GM12873 (cell line): ENCODE data around the gene NLGN1.

Source experiments
- CTCF ChIP-seq: IDR thresholded peaks from 2 replicates; pipeline ENCODE4 v1.5.1; 2012; ENCODE audit warnings: low read depth, mild to moderate bottlenecking, moderate library complexity, low read length, control low read depth; ENCODE audit not compliant: insufficient read depth; ENCODE audit errors: missing control alignments

NLGN1 gene

GRCh38 chr3:174232658-174233429 is 835.3 kb downstream of the NLGN1 start:
- TF ChIP-seq CTCF, result no peak

DNA sequence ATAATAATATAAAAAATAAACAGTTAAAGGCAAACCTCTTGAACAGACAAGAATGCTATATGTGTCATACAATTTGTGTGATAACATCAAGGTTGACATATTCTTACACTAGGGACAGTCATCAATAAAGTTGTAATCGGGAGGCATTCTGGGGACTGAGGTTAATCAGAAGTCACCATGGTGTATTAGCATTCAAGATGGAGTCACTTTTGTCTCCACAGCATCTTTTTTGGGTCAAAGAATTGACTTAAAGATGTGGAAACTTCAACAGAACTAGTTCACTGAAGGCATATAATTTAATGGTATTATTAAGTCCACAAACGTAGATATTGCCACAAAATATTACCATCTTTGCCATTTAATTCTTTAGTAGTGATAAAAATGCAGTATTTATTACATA is 836.0 kb downstream of the NLGN1 start:
- TF ChIP-seq CTCF, result no peak

GRCh38 chr3:174242311-174243041 is 844.9 kb downstream of the NLGN1 start:
- no peak for TF ChIP-seq CTCF

DNA sequence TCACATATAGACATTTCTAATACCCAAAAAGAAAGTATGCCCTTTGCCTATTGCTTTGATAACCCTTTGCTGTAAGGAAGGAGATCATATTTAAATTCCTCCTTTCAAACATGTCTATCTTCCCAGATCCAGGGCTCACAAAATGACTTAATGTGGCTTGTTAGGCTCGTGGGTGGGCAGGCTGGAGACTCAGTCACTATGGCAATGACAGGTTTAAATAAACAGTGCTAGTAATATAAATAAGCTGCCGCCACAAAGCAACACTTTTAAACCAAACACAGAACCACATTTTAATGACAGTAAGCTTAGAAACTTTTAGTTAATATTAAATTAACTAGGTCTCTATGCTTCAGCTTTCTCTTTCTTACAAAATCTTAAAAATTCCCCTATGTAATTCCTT is 845.6 kb downstream of the NLGN1 start:
- no peak for TF ChIP-seq CTCF

DNA sequence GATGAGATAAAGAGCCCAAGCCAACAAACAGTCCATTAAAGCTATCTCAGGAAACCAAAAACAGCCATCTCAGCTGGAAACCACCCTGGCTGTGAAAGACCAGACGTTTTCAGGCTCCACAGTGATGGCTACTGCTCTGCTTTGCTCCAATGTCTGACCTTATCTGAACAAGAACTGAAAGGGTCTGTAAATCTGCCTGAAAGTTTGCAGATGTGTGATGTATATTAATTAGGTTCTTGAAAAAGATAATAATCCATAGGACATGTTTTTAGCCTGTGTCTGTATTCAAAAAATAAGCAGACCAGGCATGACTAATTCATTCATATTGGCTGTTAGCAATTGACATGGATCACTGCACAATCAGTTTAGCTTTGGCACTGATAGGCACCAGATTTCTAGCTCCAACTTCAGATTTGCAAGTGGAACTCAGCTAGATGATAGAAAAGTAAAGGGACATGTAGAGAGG is 850.2 kb downstream of the NLGN1 start:
- no peak for TF ChIP-seq CTCF

DNA sequence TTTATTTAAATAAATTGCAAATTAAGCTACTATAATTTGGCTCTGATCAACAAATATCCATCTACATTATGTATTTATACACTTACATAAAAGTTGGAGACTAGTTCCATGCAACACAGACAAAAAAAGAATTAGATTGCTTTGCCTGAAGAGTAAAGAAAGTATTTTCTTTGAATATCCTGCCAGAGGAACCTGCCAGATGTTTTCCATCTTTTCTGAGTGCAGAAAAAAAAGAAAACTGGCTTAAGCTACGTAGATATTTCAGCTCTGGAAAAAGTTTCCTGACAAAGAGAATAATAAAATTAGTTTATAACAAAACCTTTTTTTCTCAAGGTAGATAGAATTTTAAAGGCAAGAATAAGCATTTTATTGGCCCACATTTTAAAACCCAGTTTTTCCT is 854.1 kb downstream of the NLGN1 start:
- TF ChIP-seq CTCF, result no peak

GRCh38 chr3:174253196-174253823 is 855.8 kb downstream of the NLGN1 start:
- TF ChIP-seq CTCF, result no peak
